ENCODE measurements around the gene TOMM34.

- TF ChIP-seq TAF1 (IDR thresholded peaks at IDR 0.05; ENCODE audit: borderline replicate concordance, low read depth, low read length) (no peak), POLR2AphosphoS5 (IDR thresholded peaks at IDR 0.05; ENCODE audit: low read depth, low read length) (no peak)
These were observed 49.4 kb downstream of the TOMM34 start for GRCh38 chr20:44910690-44911262.

All from GM12892 (cell line).